HEK293 (cell line): ENCODE measurements around the gene ASCC2.

Experiments
- YY1 ChIP-seq: fragments of 450-650 bp; formaldehyde crosslinking; IDR thresholded peaks from 2 replicates; pipeline ENCODE4 v1.5.1; 2018; ENCODE audit warnings: missing biosample characterization, missing genetic modification characterization
- TF ChIP-seq, protein P1 (sequence below): fragments of 450-650 bp; formaldehyde crosslinking; IDR thresholded peaks from 2 replicates; pipeline ENCODE4 v1.5.1; 2016; ENCODE audit warnings: missing biosample characterization, missing genetic modification characterization

DNA sequence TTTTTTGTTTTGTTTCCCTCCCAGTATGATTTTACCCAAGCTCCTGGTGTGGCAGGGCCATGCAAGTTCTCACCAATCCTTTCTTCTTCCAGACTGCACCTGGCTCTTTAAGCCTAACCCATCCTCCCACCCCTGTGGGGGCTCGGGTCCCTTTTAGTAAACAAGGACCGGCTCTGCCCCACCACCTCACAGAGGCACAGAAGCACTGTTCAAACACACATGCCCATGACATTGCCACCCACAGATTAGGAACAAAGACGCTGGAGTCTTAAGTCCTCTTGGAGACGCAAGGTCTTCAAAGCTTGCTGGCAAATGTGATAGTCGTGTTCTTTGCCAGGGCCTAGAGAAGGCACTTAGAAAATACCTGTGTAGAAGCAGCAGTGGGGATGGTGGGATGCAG lies 52.0 kb downstream of the ASCC2 start:
- TF ChIP-seq, protein P1, sequence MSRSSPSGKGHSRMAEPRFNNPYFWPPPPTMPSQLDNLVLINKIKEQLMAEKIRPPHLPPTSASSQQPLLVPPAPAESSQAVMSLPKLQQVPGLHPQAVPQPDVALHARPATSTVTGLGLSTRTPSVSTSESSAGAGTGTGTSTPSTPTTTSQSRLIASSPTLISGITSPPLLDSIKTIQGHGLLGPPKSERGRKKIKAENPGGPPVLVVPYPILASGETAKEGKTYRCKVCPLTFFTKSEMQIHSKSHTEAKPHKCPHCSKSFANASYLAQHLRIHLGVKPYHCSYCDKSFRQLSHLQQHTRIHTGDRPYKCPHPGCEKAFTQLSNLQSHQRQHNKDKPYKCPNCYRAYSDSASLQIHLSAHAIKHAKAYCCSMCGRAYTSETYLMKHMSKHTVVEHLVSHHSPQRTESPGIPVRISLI (tag by site-specific recombination) = no peak
- TF ChIP-seq YY1 (tag by site-specific recombination) = no peak
